Astrocyte (in vitro differentiated cells and primary cell): Measurements from ENCODE around the gene COG7.

Experiments
- EZH2 ChIP-seq: IDR thresholded peaks from 2 replicates; pipeline ENCODE4 v1.6.1; 2012; ENCODE audit warnings: mild to moderate bottlenecking, low read length, inconsistent platforms; ENCODE audit not compliant: insufficient read depth
- TF ChIP-seq, protein P1 (sequence below): IDR thresholded peaks from 2 replicates; pipeline ENCODE4 v1.5.1; 2011; ENCODE audit warnings: low read depth, mild to moderate bottlenecking, inconsistent platforms, low read length, moderate library complexity; ENCODE audit not compliant: insufficient read depth

DNA sequence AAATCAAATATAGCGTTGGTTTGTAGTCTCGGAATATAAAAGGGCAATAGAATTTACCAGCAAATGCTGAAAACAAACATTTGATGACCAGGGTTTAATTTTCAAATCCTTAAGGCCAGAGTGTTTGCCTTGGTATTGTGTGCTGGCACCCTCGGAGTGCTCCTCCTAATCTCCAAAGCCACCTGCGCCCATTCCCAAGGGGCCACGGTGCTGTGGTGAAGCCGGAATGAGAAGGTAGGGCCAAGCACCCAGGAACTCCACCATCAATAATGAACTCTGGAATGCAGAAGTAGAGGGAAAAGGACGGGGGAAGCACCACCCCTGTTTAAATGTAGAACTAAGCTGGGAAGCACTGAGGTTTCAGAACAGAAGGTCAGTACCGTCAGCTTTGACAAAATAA, 51.9 kb downstream of the COG7 start:
- TF ChIP-seq, protein P1, sequence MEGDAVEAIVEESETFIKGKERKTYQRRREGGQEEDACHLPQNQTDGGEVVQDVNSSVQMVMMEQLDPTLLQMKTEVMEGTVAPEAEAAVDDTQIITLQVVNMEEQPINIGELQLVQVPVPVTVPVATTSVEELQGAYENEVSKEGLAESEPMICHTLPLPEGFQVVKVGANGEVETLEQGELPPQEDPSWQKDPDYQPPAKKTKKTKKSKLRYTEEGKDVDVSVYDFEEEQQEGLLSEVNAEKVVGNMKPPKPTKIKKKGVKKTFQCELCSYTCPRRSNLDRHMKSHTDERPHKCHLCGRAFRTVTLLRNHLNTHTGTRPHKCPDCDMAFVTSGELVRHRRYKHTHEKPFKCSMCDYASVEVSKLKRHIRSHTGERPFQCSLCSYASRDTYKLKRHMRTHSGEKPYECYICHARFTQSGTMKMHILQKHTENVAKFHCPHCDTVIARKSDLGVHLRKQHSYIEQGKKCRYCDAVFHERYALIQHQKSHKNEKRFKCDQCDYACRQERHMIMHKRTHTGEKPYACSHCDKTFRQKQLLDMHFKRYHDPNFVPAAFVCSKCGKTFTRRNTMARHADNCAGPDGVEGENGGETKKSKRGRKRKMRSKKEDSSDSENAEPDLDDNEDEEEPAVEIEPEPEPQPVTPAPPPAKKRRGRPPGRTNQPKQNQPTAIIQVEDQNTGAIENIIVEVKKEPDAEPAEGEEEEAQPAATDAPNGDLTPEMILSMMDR = no peak
- no peak for TF ChIP-seq EZH2
